Fibroblast of lung (primary cell): ENCODE data around the gene MTURN. TPM values are rescaled to one million over a fixed set of nuclear protein-coding genes. Genes with fewer than 3 reads are reported as not detected.

Experiments
- DNase-seq, 2 donors: peaks; one replicate each; pipeline versions ENCODE4 v3.0.0 to v3.0.0-alpha.2; 2010; ENCODE audit warnings: low read depth in 2 of 2
- H2AFZ ChIP-seq: 2 replicates; pipeline ENCODE4 v1.5.1; 2012; ENCODE audit warnings: low read length, control low read depth, inconsistent platforms
- H3K27ac ChIP-seq: 2 replicates; pipeline ENCODE4 v1.5.1; 2011; ENCODE audit warnings: low read length, control low read depth; ENCODE audit not compliant: insufficient read depth
- H3K27me3 ChIP-seq: 2 replicates; pipeline ENCODE4 v1.5.1; 2011; ENCODE audit warnings: mild to moderate bottlenecking, low read length; ENCODE audit not compliant: control insufficient read depth, insufficient read depth
- H3K36me3 ChIP-seq: 2 replicates; pipeline ENCODE4 v1.5.1; 2011; ENCODE audit warnings: low read length; ENCODE audit not compliant: control insufficient read depth, insufficient read depth
- H3K4me1 ChIP-seq: 2 replicates; pipeline ENCODE4 v1.5.1; 2011; ENCODE audit warnings: low read length; ENCODE audit not compliant: control insufficient read depth, insufficient read depth; ENCODE audit errors: extremely low read depth
- H3K4me2 ChIP-seq: 2 replicates; pipeline ENCODE4 v1.5.1; 2011; ENCODE audit warnings: low read length, control low read depth; ENCODE audit not compliant: insufficient read depth; ENCODE audit errors: extremely low read depth
- H3K4me3 ChIP-seq, 4 experiments: fragments of 200-600 bp in 1 of 4; sonication (generic) in 1 of 4; replicated peaks in 1 of 4; 2 replicates each; pipeline ENCODE4 v1.5.1; 2011 to 2016; ENCODE audit warnings: low read length in 4 of 4, low read depth in 3 of 4, mild to moderate bottlenecking in 3 of 4, control low read depth in 2 of 4, inconsistent platforms in 1 of 4, mixed read lengths in 1 of 4; ENCODE audit not compliant: insufficient read depth in 1 of 4; ENCODE audit errors: control extremely low read depth in 1 of 4
- H3K79me2 ChIP-seq: 2 replicates; pipeline ENCODE4 v1.5.1; 2012; ENCODE audit warnings: mild to moderate bottlenecking, low read length, inconsistent platforms; ENCODE audit not compliant: control insufficient read depth, insufficient read depth
- H3K9ac ChIP-seq: 2 replicates; pipeline ENCODE4 v1.5.1; 2011; ENCODE audit warnings: mild to moderate bottlenecking, low read length, control low read depth; ENCODE audit not compliant: insufficient read depth
- H3K9me3 ChIP-seq: 2 replicates; pipeline ENCODE4 v1.5.1; 2012; ENCODE audit warnings: low read depth, low read length; ENCODE audit not compliant: control insufficient read depth, insufficient read depth
- H4K20me1 ChIP-seq: 2 replicates; pipeline ENCODE4 v1.5.1; 2011; ENCODE audit warnings: low read length; ENCODE audit not compliant: control insufficient read depth, insufficient read depth; ENCODE audit errors: extremely low read depth
- EZH2 ChIP-seq: IDR thresholded peaks from 2 replicates; pipeline ENCODE4 v1.5.1; 2012; ENCODE audit warnings: low read length, control low read depth, mild to moderate bottlenecking; ENCODE audit errors: missing control alignments
- polyA minus RNA-seq: library from RNA; depleted of rRNA, polyadenylated mRNA; stranded (reverse); fragments of >200 nt; gene quantifications from 2 replicates; pipeline ENCODE4 v1.2.3, GENCODE V29; 2011; ENCODE audit warnings: low replicate concordance
- polyA plus RNA-seq, 2 donors: library from polyadenylated mRNA; depleted of rRNA in 1 of 2; stranded (reverse) in 1 of 2; unstranded in 1 of 2; fragments of >200 nt; gene quantifications; 2 replicates each; pipeline ENCODE4 v1.2.1, GENCODE V29; 2011 to 2012; ENCODE audit warnings: missing spikeins in 1 of 2
- total RNA-seq: library from RNA; depleted of rRNA; stranded (reverse); fragments of >200 nt; gene quantifications from 2 replicates; pipeline ENCODE4 v1.2.1, GENCODE V29; 2014
- TF ChIP-seq, protein P1 (sequence below), 2 donors: IDR thresholded peaks in 1 of 2; conservative IDR thresholded peaks in 1 of 2; 1 replicate in 1 of 2; 2 replicates in 1 of 2; pipeline ENCODE4 v1.5.1; 2011 to 2012; ENCODE audit warnings: low read length in 2 of 2, control low read depth in 1 of 2, inconsistent platforms in 1 of 2, low read depth in 1 of 2, mild to moderate bottlenecking in 1 of 2

Gene MTURN
- total RNA-seq (12.9 and 16.9 TPM in 2 replicates), polyA plus RNA-seq (6.8 and 7.1 TPM in 2 replicates), polyA minus RNA-seq (0.12 and 3.9 TPM in 2 replicates)
- polyA plus RNA-seq (2012) = 6.6 and 8.9 TPM in 2 replicates

DNA sequence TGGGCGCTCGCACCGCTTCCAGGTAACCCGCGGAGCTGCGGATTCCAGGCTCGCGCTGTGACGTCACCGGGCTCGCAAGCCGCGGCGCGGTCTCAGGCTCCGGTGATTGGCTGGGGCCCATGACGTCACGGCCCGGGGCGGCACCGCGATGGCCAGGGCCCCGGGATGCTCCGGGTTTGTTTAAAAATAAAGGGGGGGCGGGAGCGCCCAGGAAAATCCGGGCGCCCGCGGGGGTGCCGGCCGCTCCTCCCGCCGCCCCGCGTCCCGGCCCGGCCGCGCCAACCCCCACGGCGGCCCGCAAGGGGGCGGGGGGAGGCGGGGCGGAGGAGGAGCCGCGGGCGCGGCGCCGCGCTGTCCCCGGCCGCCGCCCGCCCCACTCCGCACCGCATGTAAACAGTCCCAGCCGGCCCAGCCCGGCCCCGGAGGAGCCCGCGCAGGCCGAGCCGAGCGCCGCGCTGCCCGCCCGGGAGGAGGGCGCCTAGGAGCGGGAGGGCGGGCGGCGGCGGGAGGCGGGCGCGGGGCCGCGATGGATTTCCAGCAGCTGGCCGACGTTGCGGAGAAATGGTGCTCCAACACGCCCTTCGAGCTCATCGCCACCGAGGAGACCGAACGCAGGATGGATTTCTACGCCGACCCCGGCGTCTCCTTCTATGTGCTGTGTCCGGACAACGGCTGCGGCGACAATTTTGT is at the start of gene MTURN:
Gene MTURN, plus strand, starts transcription at position 376 of the 690 bp plus-strand sequence. Its CDS starts 151 bp downstream, at position 527.
- Histone ChIP-seq H3K4me1 (no peaks in the 10 kb centered on the region), H3K36me3 (no peaks in the 10 kb centered on the region), H3K27me3 (no peaks in the 10 kb centered on the region), H3K4me3 (peak within 1 kb of the TSS; percentile 46 to 86 (median 67)), H2AFZ (peak within 1 kb of the TSS; percentile 82), H4K20me1 (no peaks in the 10 kb centered on the region), H3K9me3 (no peaks in the 10 kb centered on the region), H3K79me2 (no peaks in the 10 kb centered on the region), H3K27ac (peak within 1 kb of the TSS; percentile 62), H3K9ac (peak within 1 kb of the TSS; percentile 78), H3K4me2 (peak within 1 kb of the TSS; percentile 92)
- DNase-seq = peak; percentile 83 to 85
- TF ChIP-seq, protein P1, sequence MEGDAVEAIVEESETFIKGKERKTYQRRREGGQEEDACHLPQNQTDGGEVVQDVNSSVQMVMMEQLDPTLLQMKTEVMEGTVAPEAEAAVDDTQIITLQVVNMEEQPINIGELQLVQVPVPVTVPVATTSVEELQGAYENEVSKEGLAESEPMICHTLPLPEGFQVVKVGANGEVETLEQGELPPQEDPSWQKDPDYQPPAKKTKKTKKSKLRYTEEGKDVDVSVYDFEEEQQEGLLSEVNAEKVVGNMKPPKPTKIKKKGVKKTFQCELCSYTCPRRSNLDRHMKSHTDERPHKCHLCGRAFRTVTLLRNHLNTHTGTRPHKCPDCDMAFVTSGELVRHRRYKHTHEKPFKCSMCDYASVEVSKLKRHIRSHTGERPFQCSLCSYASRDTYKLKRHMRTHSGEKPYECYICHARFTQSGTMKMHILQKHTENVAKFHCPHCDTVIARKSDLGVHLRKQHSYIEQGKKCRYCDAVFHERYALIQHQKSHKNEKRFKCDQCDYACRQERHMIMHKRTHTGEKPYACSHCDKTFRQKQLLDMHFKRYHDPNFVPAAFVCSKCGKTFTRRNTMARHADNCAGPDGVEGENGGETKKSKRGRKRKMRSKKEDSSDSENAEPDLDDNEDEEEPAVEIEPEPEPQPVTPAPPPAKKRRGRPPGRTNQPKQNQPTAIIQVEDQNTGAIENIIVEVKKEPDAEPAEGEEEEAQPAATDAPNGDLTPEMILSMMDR (conservative IDR thresholded peaks at IDR 0.05 in 1 of 2, IDR thresholded peaks at IDR 0.05 in 1 of 2; ENCODE audit: low read depth in 1 of 2, low read length in 2 of 2) = no peak
- TF ChIP-seq EZH2 = no peak

DNA sequence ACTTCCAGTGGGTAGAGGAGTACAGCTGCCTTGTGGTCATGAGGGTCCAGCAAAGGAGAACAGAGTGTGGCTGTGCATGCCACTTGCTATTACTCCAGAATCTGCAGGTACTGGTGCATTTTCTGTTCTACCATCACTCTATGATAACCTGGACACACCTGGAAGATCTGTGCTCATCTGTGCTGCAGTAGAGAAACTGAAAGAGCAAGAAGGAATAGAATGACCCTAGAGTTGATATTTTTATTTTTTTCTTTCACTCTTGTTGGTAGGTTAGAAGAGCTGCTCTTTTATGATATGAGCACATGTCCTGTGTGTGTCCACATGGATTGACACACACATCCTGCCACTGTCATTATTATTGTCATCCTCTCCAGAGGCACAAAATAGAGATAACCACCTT is 48.3 kb upstream of the MTURN start:
- Histone ChIP-seq H2AFZ (no peak overlapping the region), H3K4me2 (no peak overlapping the region), H4K20me1 (no peaks in the 10 kb centered on the region), H3K27ac (no peak overlapping the region), H3K9me3 (no peaks in the 10 kb centered on the region), H3K9ac (no peak overlapping the region), H3K4me1 (no peaks in the 10 kb centered on the region), H3K4me3 (no peak overlapping the region), H3K27me3 (no peaks in the 10 kb centered on the region), H3K79me2 (no peaks in the 10 kb centered on the region), H3K36me3 (no peaks in the 10 kb centered on the region)
- no peak for DNase-seq
- TF ChIP-seq EZH2 = no peak
- TF ChIP-seq, protein P1 (conservative IDR thresholded peaks at IDR 0.05 in 1 of 2, IDR thresholded peaks at IDR 0.05 in 1 of 2; ENCODE audit: low read depth in 1 of 2, low read length in 2 of 2) = no peak

DNA sequence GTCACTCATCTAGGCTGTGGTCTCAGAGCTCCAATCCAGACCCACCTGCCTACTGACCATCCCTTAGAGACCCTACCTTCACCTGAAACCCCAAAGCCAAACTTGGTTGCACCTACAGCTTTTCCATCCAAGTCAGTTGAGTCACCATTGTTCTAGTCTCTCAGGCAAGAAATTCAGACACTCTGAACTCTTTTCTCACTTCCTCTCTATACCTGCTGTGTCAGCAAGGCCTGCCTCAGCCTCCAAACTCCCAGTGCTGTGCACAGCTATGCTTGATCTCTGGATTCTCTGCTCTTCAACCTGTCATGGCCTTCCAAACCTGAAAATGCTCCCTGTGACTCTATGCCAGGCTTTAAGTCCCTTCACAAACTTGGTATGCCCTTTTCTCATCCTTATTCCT is 47.4 kb upstream of the MTURN start:
- DNase-seq = no peak
- H3K27me3 ChIP-seq = no peaks in the 10 kb centered on the region
- H2AFZ ChIP-seq = no peak overlapping the region
- H3K4me2 ChIP-seq = no peak overlapping the region
- no peak overlapping the region for H3K27ac ChIP-seq
- no peaks in the 10 kb centered on the region for H3K79me2 ChIP-seq
- H3K9me3 ChIP-seq = no peaks in the 10 kb centered on the region
- H3K4me3 ChIP-seq = no peak overlapping the region
- no peaks in the 10 kb centered on the region for H4K20me1 ChIP-seq
- TF ChIP-seq EZH2 = no peak
- TF ChIP-seq, protein P1 (conservative IDR thresholded peaks at IDR 0.05 in 1 of 2, IDR thresholded peaks at IDR 0.05 in 1 of 2; ENCODE audit: low read depth in 1 of 2, low read length in 2 of 2) = no peak
- peaks cover 3% of the 10 kb centered on the region for H3K4me1 ChIP-seq
- no peak overlapping the region for H3K9ac ChIP-seq
- H3K36me3 ChIP-seq = no peaks in the 10 kb centered on the region
